HUES6 (cell line): Measurements from ENCODE around the gene MASP2.

Experiments used
- H3K27ac ChIP-seq: 2 replicates; pipeline ENCODE4 v1.7.0; 2013; ENCODE audit warnings: low read depth, mild to moderate bottlenecking, low read length, inconsistent platforms
- H3K27me3 ChIP-seq: 2 replicates; pipeline ENCODE4 v1.6.1; 2013; ENCODE audit warnings: low read length; ENCODE audit not compliant: control insufficient read depth, insufficient read depth
- H3K36me3 ChIP-seq: 2 replicates; pipeline ENCODE4 v1.6.1; 2013; ENCODE audit warnings: low read length; ENCODE audit not compliant: control insufficient read depth, insufficient read depth
- H3K4me1 ChIP-seq: 2 replicates; pipeline ENCODE4 v1.6.1; 2013; ENCODE audit warnings: low read length; ENCODE audit not compliant: control insufficient read depth, insufficient read depth
- H3K4me3 ChIP-seq: 2 replicates; pipeline ENCODE4 v1.5.1; 2013; ENCODE audit warnings: low read depth, low read length
- H3K9ac ChIP-seq: one replicate; pipeline ENCODE4 v1.6.1; 2013; ENCODE audit warnings: mild to moderate bottlenecking, low read length
- H3K9me3 ChIP-seq: 2 replicates; pipeline ENCODE4 v1.6.1; 2013; ENCODE audit warnings: low read depth, low read length; ENCODE audit not compliant: control insufficient read depth, insufficient read depth

The MASP2 gene

GRCh38 chr1:10986525-10986890, 60.5 kb downstream of the MASP2 start:
- H3K36me3 ChIP-seq: no peaks in the 10 kb centered on the region
- H3K4me1 ChIP-seq: peaks cover 6% of the 10 kb centered on the region
- no peak overlapping the region for H3K4me3 ChIP-seq
- H3K27me3 ChIP-seq: no peaks in the 10 kb centered on the region
- H3K9ac ChIP-seq: no peak overlapping the region
- no peak overlapping the region for H3K27ac ChIP-seq
- no peaks in the 10 kb centered on the region for H3K9me3 ChIP-seq

GRCh38 chr1:10980841-10981727, 66.0 kb downstream of the MASP2 start:
- Histone ChIP-seq H3K9ac (peak overlapping the region; percentile 27), H3K4me1 (peaks cover 29% of the 10 kb centered on the region), H3K36me3 (no peaks in the 10 kb centered on the region), H3K27me3 (no peaks in the 10 kb centered on the region), H3K9me3 (no peaks in the 10 kb centered on the region), H3K4me3 (peak overlapping the region; percentile 43), H3K27ac (no peak overlapping the region)

GRCh38 chr1:10980094-10980577, 66.9 kb downstream of the MASP2 start:
- H3K4me3 ChIP-seq: peak overlapping the region; percentile 43
- no peak overlapping the region for H3K27ac ChIP-seq
- H3K4me1 ChIP-seq: peaks cover 35% of the 10 kb centered on the region
- H3K27me3 ChIP-seq: no peaks in the 10 kb centered on the region
- no peaks in the 10 kb centered on the region for H3K9me3 ChIP-seq
- peak overlapping the region; percentile 27 for H3K9ac ChIP-seq
- H3K36me3 ChIP-seq: no peaks in the 10 kb centered on the region

GRCh38 chr1:10979483-10979920, 67.5 kb downstream of the MASP2 start:
- Histone ChIP-seq H3K4me3 (no peak overlapping the region), H3K9me3 (no peaks in the 10 kb centered on the region), H3K9ac (no peak overlapping the region), H3K27ac (no peak overlapping the region), H3K27me3 (no peaks in the 10 kb centered on the region), H3K36me3 (no peaks in the 10 kb centered on the region), H3K4me1 (peaks cover 35% of the 10 kb centered on the region)

- H3K27ac ChIP-seq: no peak overlapping the region
- H3K36me3 ChIP-seq: no peaks in the 10 kb centered on the region
- H3K9ac ChIP-seq: no peak overlapping the region
- no peaks in the 10 kb centered on the region for H3K27me3 ChIP-seq
- no peak overlapping the region for H3K4me3 ChIP-seq
- peaks cover 35% of the 10 kb centered on the region for H3K4me1 ChIP-seq
- H3K9me3 ChIP-seq: no peaks in the 10 kb centered on the region
Measured at GRCh38 chr1:10978719-10979118, 68.3 kb downstream of the MASP2 start.
